Activated CD8-positive, alpha-beta memory T cell treated with anti-CD3 and anti-CD28 coated beads, Interleukin-2, amount 10 ng/mL, durations not matched to agents 7 days and 5 days (primary cell): Measurements from ENCODE around the gene CHID1. TPM values are rescaled to one million over a fixed set of nuclear protein-coding genes. Genes with fewer than 3 reads are reported as not detected.
A peak's percentile ranks its signal among the peaks of the same experiment; 100 is the strongest.

ENCODE experiments used
- ATAC-seq: fragments of 150-1000 bp; cut with Tn5 transposase; one replicate; pipeline ENCODE4 v1.10.0; 2021; ENCODE audit warnings: moderate library complexity
- CTCF ChIA-PET: fragments of 350-600 bp; sonication (Branson Sonifier 250); formaldehyde crosslinking; loops from one replicate; lab custom pipeline; 2021; ENCODE audit warnings: antibody characterized with exemption; lab: Charles Lee
- DNase-seq: peaks from one replicate; pipeline ENCODE4 v3.0.0-alpha.2; 2020
- H3K27ac Mint-ChIP-seq: one replicate; pipeline ENCODE4 v1.8.0; 2021; ENCODE audit warnings: mild to moderate bottlenecking, mixed read lengths
- H3K27me3 Mint-ChIP-seq: one replicate; pipeline ENCODE4 v1.8.0; 2021; ENCODE audit warnings: mixed read lengths
- H3K36me3 Mint-ChIP-seq: one replicate; pipeline ENCODE4 v1.8.0; 2021; ENCODE audit warnings: mild to moderate bottlenecking, mixed read lengths
- H3K4me1 Mint-ChIP-seq: one replicate; pipeline ENCODE4 v1.8.0; 2021; ENCODE audit warnings: mixed read lengths
- H3K4me3 Mint-ChIP-seq: one replicate; pipeline ENCODE4 v1.8.0; 2021; ENCODE audit warnings: mild to moderate bottlenecking, moderate library complexity, mixed read lengths
- H3K9me3 Mint-ChIP-seq: one replicate; pipeline ENCODE4 v1.8.0; 2022; ENCODE audit warnings: low read depth, mixed read lengths
- total RNA-seq, 2 experiments: library from RNA; stranded (reverse); gene quantifications; one replicate each; pipeline ENCODE4 v1.2.3, GENCODE V29; 2021

CHID1 gene
- total RNA-seq, 2 experiments from 2014 or later: 46.8 to 59.4 TPM

- ATAC-seq (no peak), DNase-seq (no peak)
- Mint-ChIP-seq H3K9me3 (no peaks in the 10 kb centered on the region), H3K27me3 (no peaks in the 10 kb centered on the region), H3K4me1 (peaks cover 30% of the 10 kb centered on the region), H3K27ac (peak overlapping the region; percentile 70), H3K4me3 (peak overlapping the region; percentile 73), H3K36me3 (peaks cover 4% of the 10 kb centered on the region)
- CTCF ChIA-PET: interaction anchor here (0.6 to 1.4 kb wide), 3 partner anchors 11 to 16 kb away, joined by 3 read pairs; partner anchors contain the start of gene CHID1
These were observed 15.8 kb upstream of the CHID1 start for GRCh38 chr11:926341-926916.

- Mint-ChIP-seq H3K9me3 (no peaks in the 10 kb centered on the region), H3K4me3 (peak within 1 kb of the TSS; percentile 73), H3K27ac (peak within 1 kb of the TSS; percentile 70), H3K4me1 (peaks cover 24% of the 10 kb centered on the region), H3K27me3 (no peaks in the 10 kb centered on the region), H3K36me3 (peaks cover 4% of the 10 kb centered on the region)
- ATAC-seq (peak; percentile 77), DNase-seq (peak; percentile 89)
- CTCF ChIA-PET: interaction anchor here (1.0 to 2.2 kb wide), 6 partner anchors 9 to 77 kb away, joined by 3 to 16 read pairs (median 4); partner anchors contain the start of gene CHID1
These were observed 15.1 kb upstream of the CHID1 start, which contains the start of gene AP2A2 for GRCh38 chr11:925496-926301. Gene AP2A2 (plus strand): TSS chr11:925870. CDS start chr11:926022, 152 bp downstream.

- peaks cover 4% of the 10 kb centered on the region for H3K36me3 Mint-ChIP-seq
- peaks cover 24% of the 10 kb centered on the region for H3K4me1 Mint-ChIP-seq
- H3K27ac Mint-ChIP-seq: no peak overlapping the region
- H3K27me3 Mint-ChIP-seq: no peaks in the 10 kb centered on the region
- no peaks in the 10 kb centered on the region for H3K9me3 Mint-ChIP-seq
- H3K4me3 Mint-ChIP-seq: no peak overlapping the region
- DNase-seq (no peak), ATAC-seq (no peak)
- CTCF ChIA-PET: interaction anchor here (1.0 to 2.2 kb wide), 6 partner anchors 9 to 77 kb away, joined by 3 to 16 read pairs (median 4); partner anchors contain the start of gene CHID1
These were observed 14.5 kb upstream of the CHID1 start for GRCh38 chr11:925158-925495.

- no peaks in the 10 kb centered on the region for H3K9me3 Mint-ChIP-seq
- H3K27me3 Mint-ChIP-seq: no peaks in the 10 kb centered on the region
- DNase-seq: no peak
- no peak overlapping the region for H3K27ac Mint-ChIP-seq
- peaks cover 24% of the 10 kb centered on the region for H3K4me1 Mint-ChIP-seq
- ATAC-seq: no peak
- H3K4me3 Mint-ChIP-seq: no peak overlapping the region
- peaks cover 4% of the 10 kb centered on the region for H3K36me3 Mint-ChIP-seq
- CTCF ChIA-PET: interaction anchor here (1.0 to 2.2 kb wide), 6 partner anchors 9 to 76 kb away, joined by 3 to 16 read pairs (median 4); partner anchors contain the start of gene CHID1
These were observed 14.0 kb upstream of the CHID1 start for GRCh38 chr11:924406-925157.

- CTCF ChIA-PET: interaction anchor here (2.2 kb wide), 1 partner anchor 12 kb away, joined by 16 read pairs; the partner anchor contains the start of gene CHID1
- ATAC-seq: no peak
- H3K4me3 Mint-ChIP-seq: no peak overlapping the region
- H3K27ac Mint-ChIP-seq: no peak overlapping the region
- H3K9me3 Mint-ChIP-seq: no peaks in the 10 kb centered on the region
- no peak for DNase-seq
- peaks cover 4% of the 10 kb centered on the region for H3K36me3 Mint-ChIP-seq
- no peaks in the 10 kb centered on the region for H3K27me3 Mint-ChIP-seq
- H3K4me1 Mint-ChIP-seq: peaks cover 24% of the 10 kb centered on the region
These were observed 13.2 kb upstream of the CHID1 start for GRCh38 chr11:923691-924405.

GRCh38 chr11:921921-922678 is 11.5 kb upstream of the CHID1 start:
- H3K27me3 Mint-ChIP-seq: no peaks in the 10 kb centered on the region

GRCh38 chr11:917426-917825 is 6.8 kb upstream of the CHID1 start:
- DNase-seq (no peak), ATAC-seq (no peak)
- H3K36me3 Mint-ChIP-seq: no peaks in the 10 kb centered on the region
- H3K27ac Mint-ChIP-seq: no peak overlapping the region
- CTCF ChIA-PET: no interaction called here
- H3K9me3 Mint-ChIP-seq: no peaks in the 10 kb centered on the region
- no peak overlapping the region for H3K4me3 Mint-ChIP-seq
- H3K27me3 Mint-ChIP-seq: no peaks in the 10 kb centered on the region
- no peaks in the 10 kb centered on the region for H3K4me1 Mint-ChIP-seq

More at GRCh38 chr11:921921-922678, 11.5 kb upstream of the CHID1 start:
- CTCF ChIA-PET: interaction anchor here (1.2 to 2.7 kb wide), 2 partner anchors 11 to 73 kb away, joined by 3 to 10 read pairs; partner anchors contain the start of gene CHID1
- Mint-ChIP-seq H3K9me3 (no peaks in the 10 kb centered on the region), H3K4me3 (no peak overlapping the region), H3K36me3 (peaks cover 2% of the 10 kb centered on the region), H3K4me1 (peaks cover 9% of the 10 kb centered on the region), H3K27ac (no peak overlapping the region)
- DNase-seq (no peak), ATAC-seq (no peak)

GRCh38 chr11:914747-915501 is 4.3 kb upstream of the CHID1 start:
- H3K27me3 Mint-ChIP-seq: no peaks in the 10 kb centered on the region
- CTCF ChIA-PET: interaction anchor here (1.2 to 1.6 kb wide), 2 partner anchors 10 to 12 kb away, joined by 3 to 6 read pairs; partner anchors contain the start of gene AP2A2
- no peak overlapping the region for H3K27ac Mint-ChIP-seq
- ATAC-seq (no peak), DNase-seq (no peak)
- no peaks in the 10 kb centered on the region for H3K9me3 Mint-ChIP-seq
- peaks cover 7% of the 10 kb centered on the region for H3K4me1 Mint-ChIP-seq
- no peak overlapping the region for H3K4me3 Mint-ChIP-seq
- no peaks in the 10 kb centered on the region for H3K36me3 Mint-ChIP-seq

- CTCF ChIA-PET: no interaction called here
- peaks cover 13% of the 10 kb centered on the region for H3K4me1 Mint-ChIP-seq
- no peaks in the 10 kb centered on the region for H3K36me3 Mint-ChIP-seq
- no peaks in the 10 kb centered on the region for H3K27me3 Mint-ChIP-seq
- H3K9me3 Mint-ChIP-seq: no peaks in the 10 kb centered on the region
- DNase-seq (no peak), ATAC-seq (no peak)
- no peak overlapping the region for H3K4me3 Mint-ChIP-seq
- no peak overlapping the region for H3K27ac Mint-ChIP-seq
These were observed 3.6 kb upstream of the CHID1 start for GRCh38 chr11:914204-914603.

- CTCF ChIA-PET: interaction anchor here (2.6 kb wide), 1 partner anchor 12 kb away, joined by 16 read pairs; the partner anchor contains the start of gene AP2A2
- ATAC-seq: no peak
These were observed 2.4 kb upstream of the CHID1 start for GRCh38 chr11:913043-913442.

DNA sequence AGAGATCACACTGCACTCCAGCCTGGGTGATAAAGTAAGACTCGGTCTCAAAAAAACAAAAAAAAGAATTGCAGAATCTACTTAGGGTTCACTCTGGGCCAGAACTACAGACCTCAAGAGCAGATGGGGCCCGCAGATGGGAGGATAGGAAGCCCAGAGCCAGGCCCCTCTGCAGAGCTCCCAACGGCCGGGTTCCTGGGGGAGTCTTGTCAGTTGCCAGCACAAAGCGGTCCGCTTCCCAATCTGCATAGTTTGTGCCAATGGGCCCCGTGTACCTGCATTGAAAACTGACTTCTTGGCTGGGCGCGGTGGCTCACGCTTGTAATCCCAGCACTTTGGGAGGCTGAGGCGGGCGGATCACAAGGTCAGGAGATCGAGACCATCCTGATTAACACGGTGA is 1.7 kb upstream of the CHID1 start:
- Mint-ChIP-seq H3K36me3 (no peaks in the 10 kb centered on the region), H3K4me1 (peaks cover 21% of the 10 kb centered on the region), H3K27ac (no peak overlapping the region), H3K9me3 (no peaks in the 10 kb centered on the region), H3K27me3 (no peaks in the 10 kb centered on the region), H3K4me3 (peak overlapping the region; percentile 76)
- ATAC-seq (no peak), DNase-seq (no peak)
- CTCF ChIA-PET: interaction anchor here (1.3 to 2.8 kb wide), 3 partner anchors 9 to 15 kb away, joined by 5 to 16 read pairs (median 10); partner anchors contain the start of gene AP2A2

More at GRCh38 chr11:913043-913442, 2.4 kb upstream of the CHID1 start:
- Mint-ChIP-seq H3K27me3 (no peaks in the 10 kb centered on the region), H3K27ac (no peak overlapping the region), H3K36me3 (no peaks in the 10 kb centered on the region), H3K9me3 (no peaks in the 10 kb centered on the region), H3K4me3 (no peak overlapping the region), H3K4me1 (peaks cover 20% of the 10 kb centered on the region)
- no peak for DNase-seq
